Progenitor cell of endocrine pancreas (in vitro differentiated cells): ENCODE data around the gene CFAP161. TPM values are rescaled to one million over a fixed set of nuclear protein-coding genes. Genes with fewer than 3 reads are reported as not detected.
A peak's percentile ranks its signal among the peaks of the same experiment; 100 is the strongest.

ENCODE experiments used
- DNase-seq: peaks from one replicate; pipeline ENCODE4 v3.0.0; 2021; ENCODE audit warnings: low spot score; ENCODE audit not compliant: unreplicated experiment
- H3K27ac Mint-ChIP-seq: 2 replicates; pipeline ENCODE4 v1.8.0; 2021; ENCODE audit warnings: mild to moderate bottlenecking, moderate library complexity, mixed read lengths
- H3K27me3 Mint-ChIP-seq: 2 replicates; pipeline ENCODE4 v1.8.0; 2021; ENCODE audit warnings: mixed read lengths
- H3K36me3 Mint-ChIP-seq: 2 replicates; pipeline ENCODE4 v1.8.0; 2022; ENCODE audit warnings: mixed read lengths; ENCODE audit not compliant: insufficient read depth
- H3K4me1 Mint-ChIP-seq: 2 replicates; pipeline ENCODE4 v1.8.0; 2021; ENCODE audit warnings: low read depth, mixed read lengths
- H3K4me3 Mint-ChIP-seq: 2 replicates; pipeline ENCODE4 v1.8.0; 2021; ENCODE audit warnings: low read depth, mild to moderate bottlenecking, moderate library complexity, mixed read lengths
- H3K9me3 Mint-ChIP-seq: 2 replicates; pipeline ENCODE4 v1.8.0; 2021; ENCODE audit warnings: low read depth, mixed read lengths
- CTCF ChIP-seq: fragments of 200-600 bp; sonication (generic); IDR thresholded peaks from one replicate; pipeline ENCODE4 v1.5.0; 2021; ENCODE audit warnings: antibody characterized with exemption, mild to moderate bottlenecking; ENCODE audit not compliant: unreplicated experiment
- long read RNA-seq: library from polyadenylated mRNA; unstranded; transcript quantifications from one replicate; pipeline ENCODE4 v2.0.0, GENCODE V29; 2020
- total RNA-seq: library from RNA; stranded (reverse); gene quantifications from 2 replicates; pipeline ENCODE4 v1.2.1, GENCODE V29; 2021

The CFAP161 gene, protein sequence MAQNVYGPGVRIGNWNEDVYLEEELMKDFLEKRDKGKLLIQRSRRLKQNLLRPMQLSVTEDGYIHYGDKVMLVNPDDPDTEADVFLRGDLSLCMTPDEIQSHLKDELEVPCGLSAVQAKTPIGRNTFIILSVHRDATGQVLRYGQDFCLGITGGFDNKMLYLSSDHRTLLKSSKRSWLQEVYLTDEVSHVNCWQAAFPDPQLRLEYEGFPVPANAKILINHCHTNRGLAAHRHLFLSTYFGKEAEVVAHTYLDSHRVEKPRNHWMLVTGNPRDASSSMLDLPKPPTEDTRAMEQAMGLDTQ
- not detected in 2 replicates for total RNA-seq
- long read RNA-seq, result 0 reads

GRCh38 chr15:81133782-81134461, at the start of gene CFAP161:
CFAP161 (plus strand) TSS chr15:81134270; CDS start chr15:81134330, 60 bp downstream.
- peak; percentile 20 for TF ChIP-seq CTCF
- Mint-ChIP-seq H3K27me3 (peaks cover 61% of the 10 kb centered on the region), H3K9me3 (peaks cover 4% of the 10 kb centered on the region), H3K4me1 (peaks cover 5% of the 10 kb centered on the region), H3K27ac (no peak within 1 kb of the TSS), H3K4me3 (peak within 1 kb of the TSS; percentile 65), H3K36me3 (no peaks in the 10 kb centered on the region)
- DNase-seq, result peak; percentile 79

GRCh38 chr15:81084716-81085115, 49.4 kb upstream of the CFAP161 start:
- H3K4me3 Mint-ChIP-seq, result no peak overlapping the region
- DNase-seq, result no peak
- H3K27me3 Mint-ChIP-seq, result peaks cover 5% of the 10 kb centered on the region
- no peaks in the 10 kb centered on the region for H3K4me1 Mint-ChIP-seq
- no peaks in the 10 kb centered on the region for H3K9me3 Mint-ChIP-seq
- TF ChIP-seq CTCF, result no peak
- H3K36me3 Mint-ChIP-seq, result no peaks in the 10 kb centered on the region
- H3K27ac Mint-ChIP-seq, result no peak overlapping the region

- Mint-ChIP-seq H3K4me1 (no peaks in the 10 kb centered on the region), H3K9me3 (no peaks in the 10 kb centered on the region), H3K36me3 (no peaks in the 10 kb centered on the region), H3K27ac (no peak overlapping the region), H3K27me3 (peaks cover 5% of the 10 kb centered on the region), H3K4me3 (no peak overlapping the region)
- no peak for DNase-seq
- TF ChIP-seq CTCF, result no peak
Observed at GRCh38 chr15:81085213-81085612, 48.9 kb upstream of the CFAP161 start.

DNA sequence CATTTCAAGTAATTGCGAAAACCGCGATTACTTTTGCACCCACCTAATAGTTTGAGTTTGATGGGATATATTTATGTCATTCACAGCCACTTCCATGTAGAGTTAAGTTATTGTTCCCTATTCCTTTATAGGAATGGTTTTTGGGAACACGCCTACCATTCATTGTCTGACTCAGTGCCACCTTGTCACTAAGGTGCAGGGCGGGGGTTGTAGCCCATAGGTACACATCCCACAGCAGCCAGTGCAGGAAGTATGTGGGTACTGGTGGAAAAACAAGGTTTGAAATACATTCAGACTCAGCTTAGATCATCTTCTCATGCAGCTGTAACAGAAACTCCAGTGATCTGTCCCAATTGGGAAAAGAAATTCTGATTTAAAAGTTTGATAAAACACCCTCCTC, 48.2 kb upstream of the CFAP161 start:
- Mint-ChIP-seq H3K27me3 (no peaks in the 10 kb centered on the region), H3K27ac (no peak overlapping the region), H3K4me1 (no peaks in the 10 kb centered on the region), H3K9me3 (no peaks in the 10 kb centered on the region), H3K4me3 (no peak overlapping the region), H3K36me3 (no peaks in the 10 kb centered on the region)
- no peak for DNase-seq
- no peak for TF ChIP-seq CTCF

DNA sequence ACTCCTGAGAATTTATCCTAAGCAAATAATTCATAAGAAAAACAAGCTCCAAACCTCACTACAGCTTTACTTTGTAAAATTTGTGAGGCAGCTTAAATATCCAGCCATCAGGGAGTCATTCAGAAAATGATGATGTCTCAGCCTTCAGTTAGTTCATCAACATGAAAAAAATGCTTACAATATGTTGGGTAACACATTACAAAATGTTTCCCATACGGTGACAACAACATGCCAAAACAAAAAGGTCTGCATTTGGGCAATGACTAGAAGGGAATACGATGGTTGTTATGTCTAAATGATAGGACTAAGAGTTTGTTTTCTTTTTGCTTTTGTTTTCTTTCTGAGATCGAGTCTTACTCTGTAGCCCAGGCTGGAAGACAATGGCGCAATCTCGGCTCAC, 47.0 kb upstream of the CFAP161 start:
- no peak for TF ChIP-seq CTCF
- H3K9me3 Mint-ChIP-seq, result no peaks in the 10 kb centered on the region
- H3K4me3 Mint-ChIP-seq, result no peak overlapping the region

More for the DNA sequence above, 47.0 kb upstream of the CFAP161 start:
- no peaks in the 10 kb centered on the region for H3K4me1 Mint-ChIP-seq
- no peaks in the 10 kb centered on the region for H3K36me3 Mint-ChIP-seq
- DNase-seq, result no peak
- H3K27me3 Mint-ChIP-seq, result no peaks in the 10 kb centered on the region
- H3K27ac Mint-ChIP-seq, result no peak overlapping the region
